ENCODE results near the gene SERPINA5.

GRCh38 chr14:94592457-94592856 lies 11.2 kb downstream of the SERPINA5 start:
- no peak for TF ChIP-seq POLR2A (IDR thresholded peaks at IDR 0.05)
- no peak for TF ChIP-seq CTCF (IDR thresholded peaks at IDR 0.05)

All from right lobe of liver (tissue), 4 donors.